ENCODE measurements around the gene IFNL1. TPM values are rescaled to one million over a fixed set of nuclear protein-coding genes. Genes with fewer than 3 reads are reported as not detected.
A peak's percentile ranks its signal among the peaks of the same experiment; 100 is the strongest.
"Not testable (repeated sequence)": the region's sequence is repeated elsewhere in the genome, so short reads cannot be mapped to it uniquely, and the experiment has no call there.

IFNL1 gene
- total RNA-seq, 1 donor from 2014 or later: not detected

- no peak for DNase-seq (ENCODE audit: low spot score in 2 of 2)
Measured at GRCh38 chr19:39307046-39307821, 11.0 kb downstream of the IFNL1 start.

GRCh38 chr19:39307822-39308530, 11.8 kb downstream of the IFNL1 start:
- no peak for FAIRE-seq

More at GRCh38 chr19:39307046-39307821, 11.0 kb downstream of the IFNL1 start:
- no peak for FAIRE-seq

GRCh38 chr19:39308531-39309304, 12.5 kb downstream of the IFNL1 start:
- no peak for DNase-seq (ENCODE audit: low spot score in 2 of 2)
- FAIRE-seq: no peak

More at GRCh38 chr19:39307822-39308530, 11.8 kb downstream of the IFNL1 start:
- no peak for DNase-seq (ENCODE audit: low spot score in 2 of 2)

- not testable (repeated sequence) for FAIRE-seq; DNase-seq (ENCODE audit: low spot score in 2 of 2)
Measured at GRCh38 chr19:39309305-39309670, 13.1 kb downstream of the IFNL1 start.

GRCh38 chr19:39310558-39311311, 14.5 kb downstream of the IFNL1 start:
- no peak for FAIRE-seq
- peak; percentile 44 to 69 for DNase-seq (ENCODE audit: low spot score in 2 of 2)

- no peak for FAIRE-seq
- peak in 1 of 2 donors; percentile 19 for DNase-seq (ENCODE audit: low spot score in 2 of 2)
Measured at GRCh38 chr19:39314016-39314728, 18.0 kb downstream of the IFNL1 start.

GRCh38 chr19:39315933-39316332, 19.7 kb downstream of the IFNL1 start:
- FAIRE-seq (no peak), DNase-seq (ENCODE audit: low spot score in 2 of 2) (no peak)

GRCh38 chr19:39316627-39317321, 20.6 kb downstream of the IFNL1 start:
- FAIRE-seq (no peak), DNase-seq (ENCODE audit: low spot score in 2 of 2) (peak in 1 of 2 donors; percentile 15)

- no peak for FAIRE-seq
- no peak for DNase-seq (ENCODE audit: low spot score in 2 of 2)
Measured at GRCh38 chr19:39317476-39317875, 21.3 kb downstream of the IFNL1 start.

- FAIRE-seq (no peak), DNase-seq (ENCODE audit: low spot score in 2 of 2) (no peak)
Measured at GRCh38 chr19:39318071-39318470, 21.9 kb downstream of the IFNL1 start.

GRCh38 chr19:39318690-39319089, 22.5 kb downstream of the IFNL1 start:
- FAIRE-seq (no peak), DNase-seq (ENCODE audit: low spot score in 2 of 2) (peak in 1 of 2 donors; percentile 14)

- DNase-seq (ENCODE audit: low spot score in 2 of 2): peak in 1 of 2 donors; percentile 48
- FAIRE-seq: no peak
Measured at GRCh38 chr19:39319098-39319891, 23.1 kb downstream of the IFNL1 start.

GRCh38 chr19:39319892-39320248, 23.7 kb downstream of the IFNL1 start:
- DNase-seq (ENCODE audit: low spot score in 2 of 2) (peak in 1 of 2 donors; percentile 36), FAIRE-seq (no peak)

- FAIRE-seq (no peak), DNase-seq (ENCODE audit: low spot score in 2 of 2) (peak in 1 of 2 donors; percentile 17)
Measured at GRCh38 chr19:39321117-39321831, 25.1 kb downstream of the IFNL1 start.

- peak in 1 of 2 donors; percentile 14 for DNase-seq (ENCODE audit: low spot score in 2 of 2)
- FAIRE-seq: no peak
Measured at GRCh38 chr19:39321832-39322176, 25.6 kb downstream of the IFNL1 start.

- FAIRE-seq (no peak), DNase-seq (ENCODE audit: low spot score in 2 of 2) (no peak)
Measured at GRCh38 chr19:39324242-39324842, 28.1 kb downstream of the IFNL1 start.
